Liver (tissue), 9 donors: ENCODE data around the gene ANKDD1A. TPM values are rescaled to one million over a fixed set of nuclear protein-coding genes. Genes with fewer than 3 reads are reported as not detected.

Experiments
- DNase-seq: peaks from one replicate; pipeline ENCODE4 v3.0.0-alpha.2; 2017; ENCODE audit warnings: low spot score
- H3K27ac ChIP-seq, 2 donors: one replicate each; pipeline ENCODE4 v1.7.0; 2013; ENCODE audit warnings: inconsistent platforms in 2 of 2, low read length in 2 of 2, control low read depth in 1 of 2, low read depth in 1 of 2, mild to moderate bottlenecking in 1 of 2
- H3K27me3 ChIP-seq, 4 donors: one replicate each; pipeline versions ENCODE4 v1.6.1 to v1.7.0; 2013; ENCODE audit warnings: low read length in 3 of 4, inconsistent platforms in 1 of 4, mild to moderate bottlenecking in 1 of 4, moderate library complexity in 1 of 4; ENCODE audit not compliant: control insufficient read depth in 4 of 4, insufficient read depth in 4 of 4
- H3K36me3 ChIP-seq, 4 donors: one replicate each; pipeline versions ENCODE4 v1.6.1 to v1.7.0; 2013; ENCODE audit warnings: low read length in 3 of 4, mild to moderate bottlenecking in 3 of 4, low read depth in 1 of 4, moderate library complexity in 1 of 4; ENCODE audit not compliant: control insufficient read depth in 4 of 4, insufficient read depth in 3 of 4
- H3K4me1 ChIP-seq, 4 donors: one replicate each; pipeline versions ENCODE4 v1.6.1 to v1.7.0; 2013; ENCODE audit warnings: low read length in 3 of 4, mild to moderate bottlenecking in 3 of 4, moderate library complexity in 1 of 4; ENCODE audit not compliant: control insufficient read depth in 4 of 4, insufficient read depth in 4 of 4
- H3K4me3 ChIP-seq, 3 donors: one replicate each; pipeline versions ENCODE4 v1.6.1 to v1.7.0; 2013; ENCODE audit warnings: low read length in 3 of 3, control low read depth in 1 of 3, low read depth in 1 of 3, mild to moderate bottlenecking in 1 of 3
- H3K9ac ChIP-seq, 2 donors: one replicate each; pipeline ENCODE4 v1.7.0; 2013; ENCODE audit warnings: low read length in 2 of 2, mild to moderate bottlenecking in 2 of 2, moderate library complexity in 2 of 2, control low read depth in 1 of 2, low read depth in 1 of 2
- H3K9me3 ChIP-seq, 4 donors: one replicate each; pipeline versions ENCODE4 v1.6.1 to v1.7.0; 2013; ENCODE audit warnings: low read length in 3 of 4; ENCODE audit not compliant: control insufficient read depth in 4 of 4
- FOXA2 ChIP-seq: IDR thresholded peaks from 2 replicates; pipeline ENCODE4 v1.6.1; 2016; ENCODE audit warnings: antibody characterized with exemption
- GABPA ChIP-seq, 2 donors: IDR thresholded peaks in 1 of 2; conservative IDR thresholded peaks in 1 of 2; 2 replicates each; pipeline ENCODE4 v1.6.1; 2016; ENCODE audit warnings: antibody characterized with exemption in 2 of 2, mild to moderate bottlenecking in 1 of 2, moderate library complexity in 1 of 2
- HNF4A ChIP-seq, 2 donors: conservative IDR thresholded peaks; 2 replicates each; pipeline ENCODE4 v1.6.1; 2016; ENCODE audit warnings: antibody characterized with exemption in 2 of 2, mild to moderate bottlenecking in 2 of 2
- HNF4G ChIP-seq: IDR thresholded peaks from 2 replicates; pipeline ENCODE4 v1.6.1; 2016; ENCODE audit warnings: antibody characterized with exemption
- REST ChIP-seq: IDR thresholded peaks from 2 replicates; pipeline ENCODE4 v1.6.1; 2016; ENCODE audit warnings: antibody characterized with exemption, mild to moderate bottlenecking
- RXRA ChIP-seq, 2 donors: IDR thresholded peaks; 2 replicates each; pipeline ENCODE4 v1.6.1; 2017 to 2018; ENCODE audit warnings: antibody characterized with exemption in 2 of 2, mild to moderate bottlenecking in 1 of 2
- TAF1 ChIP-seq: conservative IDR thresholded peaks from 2 replicates; pipeline ENCODE4 v1.6.1; 2016; ENCODE audit warnings: antibody characterized with exemption, mild to moderate bottlenecking
- WGBS: extraction: QIAGEN DNeasy Blood & Tissue Kit; methylation state at CpG from one replicate; pipeline ENCODE4 v1.1.7; 2013; 5-methylcytosine and 5-hydroxymethylcytosine counted together
- polyA plus RNA-seq, 2 donors: library from polyadenylated mRNA; stranded (reverse) in 1 of 2; unstranded in 1 of 2; fragments of 200-250 nt in 1 of 2; fragments of >200 nt in 1 of 2; fragmentation: Nextera tagmentation in 1 of 2; extraction: Ambion mirVana in 1 of 2; gene quantifications; one replicate each; pipeline versions ENCODE4 v1.2.1 to v1.2.3, GENCODE V29; 2013 to 2015
- total RNA-seq, 2 donors: library from RNA; depleted of rRNA; stranded (reverse); fragments of >200 nt; gene quantifications; one replicate each; pipeline ENCODE4 v1.2.3, GENCODE V29; 2014
- TF ChIP-seq, protein P1 (sequence below): IDR thresholded peaks from 2 replicates; pipeline ENCODE4 v1.6.1; 2016; ENCODE audit warnings: antibody characterized with exemption
- TF ChIP-seq, protein P2 (sequence below): IDR thresholded peaks from 2 replicates; pipeline ENCODE4 v1.6.1; 2016; ENCODE audit warnings: antibody characterized with exemption
- TF ChIP-seq, protein P3 (sequence below): fragments of 150-350 bp; IDR thresholded peaks from 2 replicates; pipeline ENCODE4 v1.5.1; 2017; ENCODE audit warnings: improper control_type of control experiment, low read depth, low read length; ENCODE audit not compliant: missing input control
- donor health status: healthy.
- donor health status: healthy.
- donor health status: healthy.
- donor health status: healthy.
- donor health status: healthy.

Gene ANKDD1A
- total and polyA plus RNA-seq, 4 donors: 0.32 to 1.0 (median 0.59) TPM

- 96% methylated on average over 4 of the region's 4 CpGs for WGBS
- Histone ChIP-seq H3K27ac (no peak overlapping the region), H3K9ac (no peak overlapping the region), H3K4me1 (peaks cover 0 to 2% (median 0%) of the 10 kb centered on the region in 4 donors), H3K4me3 (no peak overlapping the region), H3K9me3 (no peaks in the 10 kb centered on the region), H3K36me3 (no peaks in the 10 kb centered on the region), H3K27me3 (no peaks in the 10 kb centered on the region)
- no peak for TF ChIP-seq FOXA2
- no peak for TF ChIP-seq GABPA (IDR thresholded peaks at IDR 0.05 in 1 of 2, conservative IDR thresholded peaks at IDR 0.05 in 1 of 2)
- TF ChIP-seq, protein P1, sequence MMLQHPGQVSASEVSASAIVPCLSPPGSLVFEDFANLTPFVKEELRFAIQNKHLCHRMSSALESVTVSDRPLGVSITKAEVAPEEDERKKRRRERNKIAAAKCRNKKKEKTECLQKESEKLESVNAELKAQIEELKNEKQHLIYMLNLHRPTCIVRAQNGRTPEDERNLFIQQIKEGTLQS: no peak
- no peak for TF ChIP-seq RXRA (IDR thresholded peaks at IDR 0.05)
- TF ChIP-seq HNF4G: no peak
- no peak for DNase-seq
Measured at GRCh38 chr15:64919721-64920120, 8.0 kb downstream of the ANKDD1A start.

GRCh38 chr15:64921711-64922110 is 10.0 kb downstream of the ANKDD1A start:
- H3K27ac ChIP-seq: no peak overlapping the region
- peaks cover 0 to 2% (median 0%) of the 10 kb centered on the region in 4 donors for H3K4me1 ChIP-seq
- DNase-seq: no peak
- no peak overlapping the region for H3K4me3 ChIP-seq
- no peaks in the 10 kb centered on the region for H3K27me3 ChIP-seq
- no peak overlapping the region for H3K9ac ChIP-seq
- H3K36me3 ChIP-seq: no peaks in the 10 kb centered on the region
- 89% methylated on average over 6 of the region's 6 CpGs for WGBS
- no peaks in the 10 kb centered on the region for H3K9me3 ChIP-seq
- TF ChIP-seq, protein P2, sequence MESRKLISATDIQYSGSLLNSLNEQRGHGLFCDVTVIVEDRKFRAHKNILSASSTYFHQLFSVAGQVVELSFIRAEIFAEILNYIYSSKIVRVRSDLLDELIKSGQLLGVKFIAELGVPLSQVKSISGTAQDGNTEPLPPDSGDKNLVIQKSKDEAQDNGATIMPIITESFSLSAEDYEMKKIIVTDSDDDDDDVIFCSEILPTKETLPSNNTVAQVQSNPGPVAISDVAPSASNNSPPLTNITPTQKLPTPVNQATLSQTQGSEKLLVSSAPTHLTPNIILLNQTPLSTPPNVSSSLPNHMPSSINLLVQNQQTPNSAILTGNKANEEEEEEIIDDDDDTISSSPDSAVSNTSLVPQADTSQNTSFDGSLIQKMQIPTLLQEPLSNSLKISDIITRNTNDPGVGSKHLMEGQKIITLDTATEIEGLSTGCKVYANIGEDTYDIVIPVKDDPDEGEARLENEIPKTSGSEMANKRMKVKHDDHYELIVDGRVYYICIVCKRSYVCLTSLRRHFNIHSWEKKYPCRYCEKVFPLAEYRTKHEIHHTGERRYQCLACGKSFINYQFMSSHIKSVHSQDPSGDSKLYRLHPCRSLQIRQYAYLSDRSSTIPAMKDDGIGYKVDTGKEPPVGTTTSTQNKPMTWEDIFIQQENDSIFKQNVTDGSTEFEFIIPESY: no peak
- TF ChIP-seq GABPA (IDR thresholded peaks at IDR 0.05 in 1 of 2, conservative IDR thresholded peaks at IDR 0.05 in 1 of 2) (no peak), REST (no peak), FOXA2 (no peak), HNF4A (conservative IDR thresholded peaks at IDR 0.05) (no peak), TAF1 (no peak), RXRA (IDR thresholded peaks at IDR 0.05) (no peak)
- TF ChIP-seq, protein P3, sequence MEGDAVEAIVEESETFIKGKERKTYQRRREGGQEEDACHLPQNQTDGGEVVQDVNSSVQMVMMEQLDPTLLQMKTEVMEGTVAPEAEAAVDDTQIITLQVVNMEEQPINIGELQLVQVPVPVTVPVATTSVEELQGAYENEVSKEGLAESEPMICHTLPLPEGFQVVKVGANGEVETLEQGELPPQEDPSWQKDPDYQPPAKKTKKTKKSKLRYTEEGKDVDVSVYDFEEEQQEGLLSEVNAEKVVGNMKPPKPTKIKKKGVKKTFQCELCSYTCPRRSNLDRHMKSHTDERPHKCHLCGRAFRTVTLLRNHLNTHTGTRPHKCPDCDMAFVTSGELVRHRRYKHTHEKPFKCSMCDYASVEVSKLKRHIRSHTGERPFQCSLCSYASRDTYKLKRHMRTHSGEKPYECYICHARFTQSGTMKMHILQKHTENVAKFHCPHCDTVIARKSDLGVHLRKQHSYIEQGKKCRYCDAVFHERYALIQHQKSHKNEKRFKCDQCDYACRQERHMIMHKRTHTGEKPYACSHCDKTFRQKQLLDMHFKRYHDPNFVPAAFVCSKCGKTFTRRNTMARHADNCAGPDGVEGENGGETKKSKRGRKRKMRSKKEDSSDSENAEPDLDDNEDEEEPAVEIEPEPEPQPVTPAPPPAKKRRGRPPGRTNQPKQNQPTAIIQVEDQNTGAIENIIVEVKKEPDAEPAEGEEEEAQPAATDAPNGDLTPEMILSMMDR: no peak
